ENCODE measurements around the gene UNC13C. TPM values are rescaled to one million over a fixed set of nuclear protein-coding genes. Genes with fewer than 3 reads are reported as not detected.
A peak's percentile ranks its signal among the peaks of the same experiment; 100 is the strongest.

The UNC13C gene
- total RNA-seq, 2 donors from 2014 or later: 1.2 to 4.2 TPM

GRCh38 chr15:54046093-54046492 is 67.9 kb downstream of the UNC13C start:
- Histone ChIP-seq H3K4me1 (ENCODE audit: control insufficient read depth in 1 of 2, low read depth in 2 of 2) (no peaks in the 10 kb centered on the region), H3K27me3 (replicated peaks; ENCODE audit: insufficient read depth) (no peaks in the 10 kb centered on the region), H3K9me3 (no peaks in the 10 kb centered on the region), H3K36me3 (no peaks in the 10 kb centered on the region), H3K27ac (no peak overlapping the region), H3K4me3 (no peak overlapping the region)
- ATAC-seq (ENCODE audit: insufficient number of reproducible peaks, low FRiP score, low read depth): no peak
- DNase-seq (ENCODE audit: low spot score): no peak
- TF ChIP-seq CTCF (IDR thresholded peaks at IDR 0.05): no peak

GRCh38 chr15:54064365-54064764 is 86.1 kb downstream of the UNC13C start:
- no peak overlapping the region for H3K4me3 ChIP-seq
- peaks cover 0 to 4% of the 10 kb centered on the region in 2 donors for H3K4me1 ChIP-seq (ENCODE audit: control insufficient read depth in 1 of 2, low read depth in 2 of 2)
- no peaks in the 10 kb centered on the region for H3K36me3 ChIP-seq
- ATAC-seq (ENCODE audit: insufficient number of reproducible peaks, low FRiP score, low read depth): no peak
- no peaks in the 10 kb centered on the region for H3K27me3 ChIP-seq (replicated peaks; ENCODE audit: insufficient read depth)
- H3K9me3 ChIP-seq: no peaks in the 10 kb centered on the region
- no peak for TF ChIP-seq CTCF (IDR thresholded peaks at IDR 0.05)
- no peak for DNase-seq (ENCODE audit: low spot score)
- H3K27ac ChIP-seq: no peak overlapping the region

- Histone ChIP-seq H3K27ac (no peak overlapping the region), H3K9me3 (no peaks in the 10 kb centered on the region), H3K27me3 (replicated peaks; ENCODE audit: insufficient read depth) (no peaks in the 10 kb centered on the region), H3K36me3 (no peaks in the 10 kb centered on the region), H3K4me1 (ENCODE audit: control insufficient read depth in 1 of 2, low read depth in 2 of 2) (peaks cover 5 to 19% of the 10 kb centered on the region in 2 donors), H3K4me3 (no peak overlapping the region)
- DNase-seq (ENCODE audit: low spot score) (no peak), ATAC-seq (ENCODE audit: insufficient number of reproducible peaks, low FRiP score, low read depth) (no peak)
- TF ChIP-seq CTCF (IDR thresholded peaks at IDR 0.05): no peak
Observed at GRCh38 chr15:54066403-54066802, 88.2 kb downstream of the UNC13C start.

GRCh38 chr15:54082836-54083492 is 104.7 kb downstream of the UNC13C start:
- no peaks in the 10 kb centered on the region for H3K27me3 ChIP-seq (replicated peaks; ENCODE audit: insufficient read depth)
- no peaks in the 10 kb centered on the region for H3K4me1 ChIP-seq (ENCODE audit: control insufficient read depth in 1 of 2, low read depth in 2 of 2)
- H3K4me3 ChIP-seq: no peak overlapping the region
- ATAC-seq (ENCODE audit: insufficient number of reproducible peaks, low FRiP score, low read depth) (no peak), DNase-seq (ENCODE audit: low spot score) (no peak)
- no peaks in the 10 kb centered on the region for H3K36me3 ChIP-seq
- no peak overlapping the region for H3K27ac ChIP-seq
- no peaks in the 10 kb centered on the region for H3K9me3 ChIP-seq
- TF ChIP-seq CTCF (IDR thresholded peaks at IDR 0.05): peak; percentile 60

- no peak for TF ChIP-seq CTCF (IDR thresholded peaks at IDR 0.05)
- DNase-seq (ENCODE audit: low spot score): no peak
- Histone ChIP-seq H3K36me3 (no peaks in the 10 kb centered on the region), H3K4me3 (no peak overlapping the region), H3K27me3 (replicated peaks; ENCODE audit: insufficient read depth) (no peaks in the 10 kb centered on the region), H3K4me1 (ENCODE audit: control insufficient read depth in 1 of 2, low read depth in 2 of 2) (no peaks in the 10 kb centered on the region), H3K9me3 (no peaks in the 10 kb centered on the region), H3K27ac (no peak overlapping the region)
- ATAC-seq (ENCODE audit: insufficient number of reproducible peaks, low FRiP score, low read depth): no peak
Observed at GRCh38 chr15:54083501-54083900, 105.3 kb downstream of the UNC13C start.

Data from thoracic aorta (tissue), 2 donors.